Hepatocyte (in vitro differentiated cells): Measurements from ENCODE around the gene ZNF746. TPM values are rescaled to one million over a fixed set of nuclear protein-coding genes. Genes with fewer than 3 reads are reported as not detected.

Experiments
- DNase-seq: peaks from one replicate; pipeline ENCODE4 v3.0.0-alpha.2; 2016; ENCODE audit warnings: low spot score
- H2AFZ ChIP-seq: fragments of 200-600 bp; sonication (generic); 2 replicates; pipeline ENCODE4 v1.6.0; 2016; ENCODE audit warnings: antibody characterized with exemption, mild to moderate bottlenecking
- H3K27ac ChIP-seq: fragments of 200-600 bp; sonication (generic); 2 replicates; pipeline ENCODE4 v1.5.1; 2016; ENCODE audit warnings: mild to moderate bottlenecking
- H3K27me3 ChIP-seq: fragments of 200-600 bp; sonication (generic); 2 replicates; pipeline ENCODE4 v1.6.1; 2016
- H3K36me3 ChIP-seq: fragments of 200-600 bp; sonication (generic); replicated peaks from 2 replicates; pipeline ENCODE4 v1.5.1; 2016; ENCODE audit warnings: low read depth; ENCODE audit not compliant: insufficient read depth
- H3K4me1 ChIP-seq: fragments of 200-600 bp; sonication (generic); 2 replicates; pipeline ENCODE4 v1.5.1; 2016; ENCODE audit warnings: mild to moderate bottlenecking, moderate library complexity; ENCODE audit not compliant: insufficient read depth
- H3K4me2 ChIP-seq: fragments of 200-600 bp; sonication (generic); 2 replicates; pipeline ENCODE4 v1.6.0; 2016
- H3K4me3 ChIP-seq: fragments of 200-600 bp; sonication (generic); 2 replicates; pipeline ENCODE4 v1.5.1; 2016; ENCODE audit warnings: mild to moderate bottlenecking
- H3K79me2 ChIP-seq: fragments of 200-600 bp; sonication (generic); 2 replicates; pipeline ENCODE4 v1.6.0; 2017; ENCODE audit warnings: mild to moderate bottlenecking
- H3K9me2 ChIP-seq: fragments of 200-600 bp; sonication (generic); replicated peaks from 2 replicates; pipeline ENCODE4 v1.6.0; 2017; ENCODE audit warnings: mild to moderate bottlenecking; ENCODE audit not compliant: insufficient read depth
- H3K9me3 ChIP-seq: fragments of 200-600 bp; sonication (generic); 2 replicates; pipeline ENCODE4 v1.5.1; 2016; ENCODE audit warnings: low read depth, mild to moderate bottlenecking
- H4K20me1 ChIP-seq: fragments of 200-600 bp; sonication (generic); 2 replicates; pipeline ENCODE4 v1.6.0; 2016; ENCODE audit warnings: mild to moderate bottlenecking; ENCODE audit not compliant: insufficient read depth, poor library complexity, severe bottlenecking
- EZH2 ChIP-seq: fragments of 200-600 bp; sonication (generic); IDR thresholded peaks from 2 replicates; pipeline ENCODE4 v1.6.1; 2016; ENCODE audit warnings: antibody characterized with exemption, mild to moderate bottlenecking, borderline replicate concordance
- EZH2phosphoT487 ChIP-seq: fragments of 200-600 bp; sonication (generic); IDR thresholded peaks from one replicate; pipeline ENCODE4 v1.6.1; 2018; ENCODE audit warnings: antibody characterized with exemption, mild to moderate bottlenecking, low read depth, moderate library complexity; ENCODE audit not compliant: unreplicated experiment, severe bottlenecking
- WGBS: methylation state at CpG from one replicate; pipeline ENCODE4 v1.1.6; 2016; ENCODE audit warnings: low lambda C conversion rate; ENCODE audit errors: missing lambda C conversion rate; 5-methylcytosine and 5-hydroxymethylcytosine counted together
- polyA plus RNA-seq: library from polyadenylated mRNA; unstranded; fragments of >200 nt; fragmentation: Nextera tagmentation; extraction: Ambion mirVana; gene quantifications from 2 replicates; pipeline ENCODE4 v1.2.1, GENCODE V29; 2016
- total RNA-seq: library from RNA; depleted of rRNA; stranded (reverse); fragments of >200 nt; gene quantifications from 2 replicates; pipeline ENCODE4 v1.2.3, GENCODE V29; 2014
- TF ChIP-seq, protein P1 (sequence below): fragments of 200-600 bp; sonication (generic); IDR thresholded peaks from 2 replicates; pipeline ENCODE4 v1.5.1; 2016; ENCODE audit warnings: antibody characterized with exemption, mild to moderate bottlenecking; ENCODE audit not compliant: poor library complexity

The ZNF746 gene
- total and polyA plus RNA-seq, 2 experiments from 2014 or later, result 12.2 to 15.6 TPM

DNA sequence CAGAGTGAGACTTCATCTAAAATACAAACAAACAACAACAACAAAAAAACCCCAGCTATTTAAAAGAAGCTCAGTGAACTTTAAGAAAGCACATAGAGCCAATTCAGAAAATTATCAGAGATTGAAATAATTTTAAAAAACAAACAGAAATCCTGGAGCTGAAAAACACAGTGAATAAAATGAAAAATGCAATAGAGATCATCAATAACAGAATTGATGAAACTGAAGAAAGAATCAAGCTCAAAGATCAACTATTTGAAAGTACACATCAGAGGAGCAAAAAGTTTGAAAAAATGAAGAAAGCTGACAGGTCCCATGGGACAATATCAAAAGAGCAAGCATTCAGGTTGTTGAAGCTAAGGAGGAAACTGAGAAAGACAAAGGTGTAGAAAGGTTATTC lies 12.2 kb upstream of the ZNF746 start:
- DNase-seq, result no peak
- no peak overlapping the region for H2AFZ ChIP-seq
- no peak overlapping the region for H3K4me3 ChIP-seq
- H3K27ac ChIP-seq, result no peak overlapping the region
- H3K36me3 ChIP-seq, result no peaks in the 10 kb centered on the region
- H3K4me1 ChIP-seq, result no peaks in the 10 kb centered on the region
- no peaks in the 10 kb centered on the region for H4K20me1 ChIP-seq
- H3K27me3 ChIP-seq, result no peaks in the 10 kb centered on the region
- H3K9me2 ChIP-seq, result no peaks in the 10 kb centered on the region
- no peak overlapping the region for H3K4me2 ChIP-seq
- H3K9me3 ChIP-seq, result peaks cover 16% of the 10 kb centered on the region
- TF ChIP-seq EZH2 (no peak), EZH2phosphoT487 (no peak)
- TF ChIP-seq, protein P1, sequence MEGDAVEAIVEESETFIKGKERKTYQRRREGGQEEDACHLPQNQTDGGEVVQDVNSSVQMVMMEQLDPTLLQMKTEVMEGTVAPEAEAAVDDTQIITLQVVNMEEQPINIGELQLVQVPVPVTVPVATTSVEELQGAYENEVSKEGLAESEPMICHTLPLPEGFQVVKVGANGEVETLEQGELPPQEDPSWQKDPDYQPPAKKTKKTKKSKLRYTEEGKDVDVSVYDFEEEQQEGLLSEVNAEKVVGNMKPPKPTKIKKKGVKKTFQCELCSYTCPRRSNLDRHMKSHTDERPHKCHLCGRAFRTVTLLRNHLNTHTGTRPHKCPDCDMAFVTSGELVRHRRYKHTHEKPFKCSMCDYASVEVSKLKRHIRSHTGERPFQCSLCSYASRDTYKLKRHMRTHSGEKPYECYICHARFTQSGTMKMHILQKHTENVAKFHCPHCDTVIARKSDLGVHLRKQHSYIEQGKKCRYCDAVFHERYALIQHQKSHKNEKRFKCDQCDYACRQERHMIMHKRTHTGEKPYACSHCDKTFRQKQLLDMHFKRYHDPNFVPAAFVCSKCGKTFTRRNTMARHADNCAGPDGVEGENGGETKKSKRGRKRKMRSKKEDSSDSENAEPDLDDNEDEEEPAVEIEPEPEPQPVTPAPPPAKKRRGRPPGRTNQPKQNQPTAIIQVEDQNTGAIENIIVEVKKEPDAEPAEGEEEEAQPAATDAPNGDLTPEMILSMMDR, result no peak
- no peaks in the 10 kb centered on the region for H3K79me2 ChIP-seq

DNA sequence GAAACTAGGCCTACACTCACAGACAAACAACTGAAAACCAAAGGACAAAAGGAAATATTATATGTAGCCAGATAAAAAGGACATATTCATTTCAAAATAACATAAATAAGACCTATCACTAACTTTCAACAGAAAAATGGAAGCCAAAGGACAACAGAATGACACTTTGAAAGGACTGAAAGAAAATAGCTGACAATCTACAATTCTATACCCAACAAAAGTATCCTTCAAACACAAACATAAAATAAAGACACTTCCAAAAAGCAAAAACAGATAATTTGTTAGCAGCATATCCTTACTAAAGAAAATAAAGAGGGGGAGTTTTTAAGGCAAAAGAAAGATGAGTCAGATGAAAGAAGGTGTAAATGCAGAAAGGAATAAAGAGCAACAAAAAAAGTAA lies 7.9 kb upstream of the ZNF746 start:
- Histone ChIP-seq H3K4me2 (no peak overlapping the region), H3K27me3 (no peaks in the 10 kb centered on the region), H3K27ac (no peak overlapping the region), H3K36me3 (no peaks in the 10 kb centered on the region), H3K4me1 (peaks cover 5% of the 10 kb centered on the region), H2AFZ (no peak overlapping the region), H3K79me2 (no peaks in the 10 kb centered on the region), H3K9me3 (peaks cover 16% of the 10 kb centered on the region), H3K9me2 (no peaks in the 10 kb centered on the region), H4K20me1 (no peaks in the 10 kb centered on the region), H3K4me3 (no peak overlapping the region)
- DNase-seq, result no peak
- TF ChIP-seq, protein P1, result no peak
- TF ChIP-seq EZH2, result no peak
- TF ChIP-seq EZH2phosphoT487, result no peak

DNA sequence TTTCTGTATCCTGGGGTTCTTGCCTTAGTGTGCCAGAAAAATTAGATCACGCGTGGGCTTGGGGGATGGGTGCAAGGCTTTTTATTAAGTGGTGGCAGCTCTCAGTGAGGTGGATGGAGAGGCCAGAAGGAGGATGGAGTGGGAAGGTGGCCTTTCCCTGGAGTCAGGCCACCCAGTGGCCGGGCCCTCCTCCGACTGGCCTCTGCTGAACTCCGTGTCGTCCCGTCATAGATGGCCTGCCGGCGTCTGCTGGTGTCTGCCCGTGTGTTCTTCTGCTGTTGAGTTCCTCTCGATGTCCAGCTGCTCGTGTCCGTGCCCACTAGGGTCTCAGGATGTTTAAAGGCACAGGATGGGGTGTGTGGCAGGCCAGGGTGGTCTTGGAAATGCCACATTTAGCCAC lies 4.0 kb upstream of the ZNF746 start:
- Histone ChIP-seq H3K4me2 (no peak overlapping the region), H3K79me2 (peaks cover 5% of the 10 kb centered on the region), H2AFZ (no peak overlapping the region), H3K4me1 (peaks cover 5% of the 10 kb centered on the region), H3K9me2 (no peaks in the 10 kb centered on the region), H3K4me3 (no peak overlapping the region), H4K20me1 (no peaks in the 10 kb centered on the region), H3K36me3 (no peaks in the 10 kb centered on the region), H3K27ac (no peak overlapping the region), H3K9me3 (peaks cover 11% of the 10 kb centered on the region), H3K27me3 (peaks cover 4% of the 10 kb centered on the region)
- no peak for DNase-seq
- TF ChIP-seq EZH2phosphoT487 (no peak), EZH2 (no peak)
- TF ChIP-seq, protein P1, result no peak
- 84% methylated on average over 13 of the region's 13 CpGs for WGBS

DNA sequence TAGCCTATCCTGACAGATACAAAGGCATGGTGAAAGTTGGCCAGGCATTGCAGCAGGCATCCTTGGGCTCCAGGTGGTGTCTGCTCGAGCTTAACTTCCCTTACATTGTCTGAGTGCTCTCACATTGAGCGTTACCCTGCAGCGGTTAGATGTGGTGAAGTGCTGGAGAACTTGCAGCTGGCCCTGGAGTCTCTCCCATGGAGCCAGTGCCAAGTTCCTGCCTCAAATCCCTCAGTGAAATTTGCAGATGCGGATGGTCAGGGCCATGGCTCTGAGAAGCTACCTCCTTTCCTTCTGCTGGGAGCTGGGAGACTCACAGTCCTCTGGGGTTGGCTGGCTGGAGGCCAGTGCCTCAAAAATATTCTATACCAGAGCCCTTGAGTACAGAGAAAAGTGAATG lies 3.3 kb upstream of the ZNF746 start:
- peaks cover 4% of the 10 kb centered on the region for H4K20me1 ChIP-seq
- H2AFZ ChIP-seq, result no peak overlapping the region
- 90% methylated on average over 4 of the region's 4 CpGs for WGBS
- TF ChIP-seq EZH2 (no peak), EZH2phosphoT487 (no peak)
- TF ChIP-seq, protein P1, result no peak
- no peak overlapping the region for H3K4me3 ChIP-seq
- no peaks in the 10 kb centered on the region for H3K9me2 ChIP-seq
- H3K4me2 ChIP-seq, result no peak overlapping the region
- no peak for DNase-seq
- H3K27me3 ChIP-seq, result peaks cover 4% of the 10 kb centered on the region
- peaks cover 7% of the 10 kb centered on the region for H3K4me1 ChIP-seq
- H3K27ac ChIP-seq, result no peak overlapping the region
- peaks cover 9% of the 10 kb centered on the region for H3K9me3 ChIP-seq
- no peaks in the 10 kb centered on the region for H3K36me3 ChIP-seq
- peaks cover 12% of the 10 kb centered on the region for H3K79me2 ChIP-seq
